ENCODE data around the gene CAPN5. TPM values are rescaled to one million over a fixed set of nuclear protein-coding genes. Genes with fewer than 3 reads are reported as not detected.

Gene CAPN5
- total RNA-seq, 1 experiment from 2014 or later: 27.4 TPM

GRCh38 chr11:77144857-77145428 lies 78.2 kb downstream of the CAPN5 start:
- Mint-ChIP-seq H3K27me3 (ENCODE audit: low read depth) (peaks cover 10% of the 10 kb centered on the region), H3K9me3 (no peaks in the 10 kb centered on the region), H3K4me1 (peaks cover 28% of the 10 kb centered on the region), H3K27ac (no peak overlapping the region), H3K36me3 (no peaks in the 10 kb centered on the region), H3K4me3 (no peak overlapping the region)
- POLR2A ChIA-PET: interaction anchor here (0.5 kb wide), 1 partner anchor 615 kb away, joined by 4 read pairs; no protein-coding TSS in a partner anchor
- DNase-seq (ENCODE audit: low spot score): no peak
- CTCF ChIA-PET: interaction anchor here (1.1 to 1.4 kb wide), 5 partner anchors 18 to 55 kb away, joined by 3 to 5 read pairs (median 3); partner anchors contain the start of gene MYO7A
- ATAC-seq: no peak
- TF ChIP-seq, protein P1, sequence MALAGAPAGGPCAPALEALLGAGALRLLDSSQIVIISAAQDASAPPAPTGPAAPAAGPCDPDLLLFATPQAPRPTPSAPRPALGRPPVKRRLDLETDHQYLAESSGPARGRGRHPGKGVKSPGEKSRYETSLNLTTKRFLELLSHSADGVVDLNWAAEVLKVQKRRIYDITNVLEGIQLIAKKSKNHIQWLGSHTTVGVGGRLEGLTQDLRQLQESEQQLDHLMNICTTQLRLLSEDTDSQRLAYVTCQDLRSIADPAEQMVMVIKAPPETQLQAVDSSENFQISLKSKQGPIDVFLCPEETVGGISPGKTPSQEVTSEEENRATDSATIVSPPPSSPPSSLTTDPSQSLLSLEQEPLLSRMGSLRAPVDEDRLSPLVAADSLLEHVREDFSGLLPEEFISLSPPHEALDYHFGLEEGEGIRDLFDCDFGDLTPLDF (CRISPR knock-in tag; IDR thresholded peaks at IDR 0.05): no peak
- TF ChIP-seq CREM (CRISPR knock-in tag; IDR thresholded peaks at IDR 0.05) (no peak), USF2 (CRISPR knock-in tag; IDR thresholded peaks at IDR 0.05) (no peak), ARID4B (CRISPR knock-in tag; IDR thresholded peaks at IDR 0.05; ENCODE audit: borderline replicate concordance) (no peak), PRDM15 (CRISPR knock-in tag; IDR thresholded peaks at IDR 0.05) (no peak), ELF4 (CRISPR knock-in tag; IDR thresholded peaks at IDR 0.05; ENCODE audit: low read depth) (no peak), ZNF671 (CRISPR knock-in tag; IDR thresholded peaks at IDR 0.05) (no peak), AR (CRISPR knock-in tag; IDR thresholded peaks at IDR 0.05) (no peak), HMGXB4 (CRISPR knock-in tag; IDR thresholded peaks at IDR 0.05) (no peak), USF1 (CRISPR knock-in tag; IDR thresholded peaks at IDR 0.05) (no peak), KAT7 (CRISPR knock-in tag; IDR thresholded peaks at IDR 0.05; ENCODE audit: borderline replicate concordance) (no peak), ATF1 (CRISPR knock-in tag; IDR thresholded peaks at IDR 0.05) (no peak), NFE2L1 (CRISPR knock-in tag; IDR thresholded peaks at IDR 0.05) (no peak), GABPB1 (CRISPR knock-in tag; IDR thresholded peaks at IDR 0.05) (no peak), PRRX2 (CRISPR knock-in tag; IDR thresholded peaks at IDR 0.05) (no peak), RELA (CRISPR knock-in tag; IDR thresholded peaks at IDR 0.05; ENCODE audit: borderline replicate concordance) (no peak)
- TF ChIP-seq, protein P2, sequence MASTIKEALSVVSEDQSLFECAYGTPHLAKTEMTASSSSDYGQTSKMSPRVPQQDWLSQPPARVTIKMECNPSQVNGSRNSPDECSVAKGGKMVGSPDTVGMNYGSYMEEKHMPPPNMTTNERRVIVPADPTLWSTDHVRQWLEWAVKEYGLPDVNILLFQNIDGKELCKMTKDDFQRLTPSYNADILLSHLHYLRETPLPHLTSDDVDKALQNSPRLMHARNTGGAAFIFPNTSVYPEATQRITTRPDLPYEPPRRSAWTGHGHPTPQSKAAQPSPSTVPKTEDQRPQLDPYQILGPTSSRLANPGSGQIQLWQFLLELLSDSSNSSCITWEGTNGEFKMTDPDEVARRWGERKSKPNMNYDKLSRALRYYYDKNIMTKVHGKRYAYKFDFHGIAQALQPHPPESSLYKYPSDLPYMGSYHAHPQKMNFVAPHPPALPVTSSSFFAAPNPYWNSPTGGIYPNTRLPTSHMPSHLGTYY (CRISPR knock-in tag; IDR thresholded peaks at IDR 0.05): no peak
